Effector CD8-positive, alpha-beta T cell (primary cell): Measurements from ENCODE around the gene SERPINA3.
"Not testable (repeated sequence)": the region's sequence is repeated elsewhere in the genome, so short reads cannot be mapped to it uniquely, and the experiment has no call there.

Source experiments
- DNase-seq: peaks from one replicate; lab custom pipeline; 2025; lab: John Stamatoyannopoulos, UW
- total RNA-seq, 4 experiments: gene quantifications; one replicate each; lab custom pipeline; 2026; lab: John Stamatoyannopoulos, UW

Gene SERPINA3
- total RNA-seq, result 0 to 0.09 (median 0) reads per million in 4 experiments

GRCh38 chr14:94612174-94612573 lies at the start of gene SERPINA3:
SERPINA3 (plus strand) TSS chr14:94612391; CDS start chr14:94614442, 2,051 bp downstream.
- DNase-seq, result no peak

GRCh38 chr14:94562941-94563883 lies 49.0 kb upstream of the SERPINA3 start:
- no peak for DNase-seq

GRCh38 chr14:94564381-94564780 lies 47.8 kb upstream of the SERPINA3 start:
- DNase-seq, result no peak

GRCh38 chr14:94568186-94568585 lies 44.0 kb upstream of the SERPINA3 start:
- DNase-seq, result no peak

- DNase-seq, result no peak
Measured at GRCh38 chr14:94569381-94570001, 42.7 kb upstream of the SERPINA3 start.

GRCh38 chr14:94570002-94570400 lies 42.2 kb upstream of the SERPINA3 start:
- no peak for DNase-seq

- DNase-seq, result no peak
Measured at GRCh38 chr14:94570440-94570839, 41.8 kb upstream of the SERPINA3 start.

GRCh38 chr14:94571395-94571794 lies 40.8 kb upstream of the SERPINA3 start:
- DNase-seq, result no peak

- no peak for DNase-seq
Measured at GRCh38 chr14:94571950-94572349, 40.2 kb upstream of the SERPINA3 start.

GRCh38 chr14:94572637-94573303 lies 39.4 kb upstream of the SERPINA3 start:
- DNase-seq, result no peak

- no peak for DNase-seq
Measured at GRCh38 chr14:94573475-94574277, 38.5 kb upstream of the SERPINA3 start.

- no peak for DNase-seq
Measured at GRCh38 chr14:94574336-94574735, 37.9 kb upstream of the SERPINA3 start.

- no peak for DNase-seq
Measured at GRCh38 chr14:94575730-94576585, 36.2 kb upstream of the SERPINA3 start.

- not testable (repeated sequence) for DNase-seq
Measured at GRCh38 chr14:94577472-94577871, 34.7 kb upstream of the SERPINA3 start.

GRCh38 chr14:94578712-94579111 lies 33.5 kb upstream of the SERPINA3 start:
- no peak for DNase-seq

GRCh38 chr14:94581127-94581999 lies 30.8 kb upstream of the SERPINA3 start, which contains the start of gene SERPINA5:
SERPINA5 (plus strand) TSS chr14:94581426; CDS start chr14:94587363, 5,937 bp downstream.
- no peak for DNase-seq

- DNase-seq, result no peak
Measured at GRCh38 chr14:94582199-94582750, 29.9 kb upstream of the SERPINA3 start.

GRCh38 chr14:94582851-94583250 lies 29.3 kb upstream of the SERPINA3 start:
- no peak for DNase-seq

- DNase-seq, result no peak
Measured at GRCh38 chr14:94583557-94583956, 28.6 kb upstream of the SERPINA3 start.
